SK-N-SH treated with all-trans-retinoic acid at 6 μM for 48 hours (cell line): Measurements from ENCODE around the gene CYSLTR1.

Source experiments
- ESRRG ChIP-seq: fragments of 250-450 bp; sonication (Bioruptor Pico); IDR thresholded peaks from 2 replicates; pipeline ENCODE4 v1.6.1; 2021; ENCODE audit warnings: mild to moderate bottlenecking
- ISL1 ChIP-seq: fragments of 250-450 bp; sonication (Bioruptor Pico); IDR thresholded peaks from 2 replicates; pipeline ENCODE4 v2.1.2; 2022; ENCODE audit warnings: mild to moderate bottlenecking, moderate library complexity
- TSHZ2 ChIP-seq: fragments of 250-450 bp; sonication (Bioruptor Pico); IDR thresholded peaks from 2 replicates; pipeline ENCODE4 v1.5.0; 2020; ENCODE audit warnings: mild to moderate bottlenecking, moderate library complexity
- ZFP3 ChIP-seq: fragments of 250-450 bp; sonication (Bioruptor Pico); IDR thresholded peaks from 2 replicates; pipeline ENCODE4 v1.5.0; 2020; ENCODE audit warnings: mild to moderate bottlenecking, moderate library complexity
- ZFP30 ChIP-seq: fragments of 450-650 bp; formaldehyde crosslinking; IDR thresholded peaks from 2 replicates; pipeline ENCODE4 v1.5.0; 2022; ENCODE audit warnings: mild to moderate bottlenecking, moderate library complexity

GRCh38 chrX:78329486-78329885 lies 2.1 kb upstream of the CYSLTR1 start:
- TF ChIP-seq ESRRG: no peak
- TF ChIP-seq ZFP30: no peak
- TF ChIP-seq TSHZ2 (CRISPR knock-in tag): no peak
- no peak for TF ChIP-seq ZFP3 (CRISPR knock-in tag)
- no peak for TF ChIP-seq ISL1
